GM19328 (cell line): ENCODE measurements around the gene DNAI2.
"Not testable (repeated sequence)": the region's sequence is repeated elsewhere in the genome, so short reads cannot be mapped to it uniquely, and the experiment has no call there.

Source experiments
- ATAC-seq: cut with Tn5 transposase; IDR thresholded peaks from one replicate; pipeline ENCODE4 v1.9.1; 2021; ENCODE audit warnings: mild to moderate bottlenecking, moderate library complexity; ENCODE audit not compliant: unreplicated experiment

DNAI2 gene

DNA sequence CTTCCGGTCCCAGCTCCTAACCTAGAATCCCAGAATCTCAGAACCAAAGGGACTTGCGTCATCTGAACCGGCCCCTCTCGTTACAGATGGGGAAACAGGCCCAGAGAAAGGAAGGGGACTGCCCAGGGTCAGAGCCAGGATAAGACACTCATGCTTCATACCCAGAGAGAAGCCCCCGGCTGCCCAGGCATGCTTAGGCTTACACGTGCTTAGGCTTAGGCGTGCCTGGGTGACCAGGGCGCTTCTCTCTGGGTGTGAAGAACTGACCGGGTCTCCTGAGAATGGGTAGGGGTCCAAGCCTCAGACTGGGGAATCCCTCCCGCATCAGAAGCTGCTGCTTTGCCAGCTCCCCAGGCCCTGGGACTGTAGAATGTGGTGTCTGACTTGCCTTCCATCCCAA is 29.9 kb upstream of the DNAI2 start:
- ATAC-seq, result no peak

DNA sequence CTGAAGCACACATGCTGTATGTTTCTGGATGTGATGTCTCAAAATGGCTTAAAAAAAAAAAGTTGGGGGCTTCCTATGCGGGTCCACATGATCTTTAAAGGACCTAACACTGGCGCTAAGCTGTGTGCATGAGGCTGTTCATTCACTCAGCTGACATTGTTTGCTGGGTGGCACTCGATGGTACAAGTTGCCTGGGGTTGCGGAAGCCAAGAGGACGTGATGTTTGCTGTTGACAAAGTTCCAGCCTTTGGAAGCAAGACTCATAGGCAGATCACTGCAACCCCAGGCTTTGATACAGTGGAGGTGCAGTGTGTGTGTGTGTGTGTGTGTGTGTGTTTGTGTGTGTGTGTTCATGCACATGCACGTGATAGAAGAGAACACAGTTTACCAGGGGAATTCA is 29.5 kb upstream of the DNAI2 start:
- ATAC-seq, result no peak

DNA sequence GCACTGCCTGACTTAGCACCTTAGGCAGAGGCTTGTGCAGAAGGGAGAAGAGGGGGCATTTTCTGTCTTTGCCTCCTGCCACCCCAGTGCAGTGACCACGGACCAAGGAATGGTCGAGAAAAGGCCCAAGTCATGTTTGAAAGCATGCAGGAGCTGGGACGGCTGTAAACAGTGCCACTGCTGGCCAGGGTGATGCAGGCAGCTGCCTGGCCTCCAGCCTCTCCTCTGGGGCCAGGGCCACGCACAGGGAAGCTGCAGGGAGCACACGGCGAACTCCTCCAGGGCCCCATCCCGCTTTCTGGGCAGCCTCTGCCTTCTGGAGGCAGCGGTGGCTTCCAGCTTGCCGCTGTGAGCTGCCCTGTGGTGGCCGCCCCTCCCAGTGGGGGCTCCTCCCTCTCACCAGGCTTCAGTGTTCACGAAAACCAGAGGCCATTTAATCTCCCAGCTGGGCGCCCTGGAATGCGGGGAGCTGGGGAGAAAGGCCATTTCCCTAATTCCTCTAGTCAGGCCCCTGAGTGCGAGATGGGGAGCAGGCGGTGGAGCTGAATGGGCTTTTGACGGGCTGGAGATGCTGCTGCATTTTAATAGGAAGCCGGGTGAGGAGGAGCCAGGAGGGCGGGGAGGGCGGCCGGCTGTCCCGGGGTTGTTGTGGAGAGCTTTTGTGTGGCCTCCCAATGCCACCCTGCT is 28.7 kb upstream of the DNAI2 start:
- no peak for ATAC-seq

DNA sequence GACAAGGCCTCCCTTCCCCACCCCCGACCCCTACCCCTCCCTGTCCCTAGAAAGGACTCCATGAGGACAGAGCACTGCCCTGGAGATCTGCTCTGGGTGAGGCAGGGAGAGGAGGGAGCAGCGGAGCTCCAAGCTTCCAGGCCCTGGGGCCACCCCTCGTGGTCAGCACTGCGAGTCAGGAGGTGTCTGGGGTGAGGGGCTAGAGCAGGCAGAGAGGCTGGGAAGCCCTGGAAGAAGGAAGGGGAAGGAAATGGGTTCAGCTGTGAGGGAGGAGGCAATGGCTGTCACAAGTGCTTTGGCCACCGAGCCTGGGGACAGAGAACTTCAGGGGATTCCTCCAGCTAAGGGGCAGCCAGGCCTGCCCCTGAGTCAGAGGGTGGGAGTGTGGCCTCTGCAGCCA is 28.2 kb upstream of the DNAI2 start:
- ATAC-seq, result no peak

DNA sequence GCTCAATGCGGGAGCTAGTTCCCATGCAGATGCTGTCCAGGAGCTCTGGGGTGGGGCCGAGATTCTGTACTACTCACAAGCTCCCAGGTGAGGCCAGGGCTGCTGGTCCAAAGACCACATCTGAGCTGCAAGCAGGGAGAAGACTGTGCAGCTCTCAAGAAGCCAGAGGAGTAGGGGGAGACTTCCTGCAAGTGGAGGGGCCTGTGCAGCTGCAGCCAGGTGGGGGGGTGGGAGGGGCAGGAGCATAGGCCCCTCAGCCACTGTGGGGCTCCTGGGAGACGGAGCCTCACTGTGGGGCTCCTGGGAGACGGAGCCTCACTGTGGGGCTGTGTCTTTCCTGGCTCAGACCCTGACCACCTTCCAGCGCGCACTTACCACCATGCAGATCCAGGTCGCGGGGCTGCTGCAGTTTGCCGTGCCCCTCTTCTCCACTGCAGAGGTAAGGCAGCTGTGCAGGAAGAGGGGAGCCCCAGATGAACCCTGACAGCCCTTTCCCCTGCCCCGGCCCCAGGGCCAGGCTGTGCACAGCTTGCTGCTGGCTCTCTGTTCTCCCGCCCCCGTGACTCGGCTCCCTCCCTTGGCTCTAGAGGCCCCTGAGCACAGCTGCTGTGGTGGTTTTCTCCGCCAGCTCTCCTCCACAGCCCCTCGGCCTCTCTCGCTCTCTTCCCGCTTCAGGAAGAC is 24.3 kb upstream of the DNAI2 start:
- no peak for ATAC-seq

DNA sequence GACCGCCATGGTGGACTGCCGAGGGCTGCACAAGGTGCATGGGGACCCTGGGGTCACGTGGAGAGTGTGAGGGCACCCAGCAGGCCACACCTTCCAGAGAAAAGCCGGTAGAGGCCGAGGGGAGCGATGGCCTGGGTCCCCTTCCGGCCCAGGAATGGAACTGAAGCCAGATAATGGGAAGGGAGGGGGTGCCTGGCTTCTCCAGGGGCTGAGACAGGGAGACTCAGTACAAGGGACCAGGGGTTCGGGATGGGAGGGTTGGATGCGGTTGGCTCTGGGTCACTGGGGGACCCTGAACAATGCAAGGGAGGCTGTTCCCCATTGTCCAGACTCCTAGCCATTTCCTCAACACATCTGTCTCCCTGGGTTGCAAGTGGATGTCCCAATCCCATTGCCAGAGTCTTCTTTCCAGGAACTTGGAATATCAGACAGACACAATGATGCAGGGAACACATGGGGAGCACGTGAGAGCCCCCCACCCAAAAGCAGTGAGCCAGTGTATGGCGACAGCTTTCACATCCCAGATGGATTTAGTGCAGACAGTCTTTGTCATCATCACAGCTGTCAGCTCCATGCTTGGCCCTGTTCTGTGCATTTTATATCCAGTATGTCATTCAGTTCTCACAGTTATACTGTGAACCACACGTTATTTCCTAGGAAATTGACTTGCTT is 23.6 kb upstream of the DNAI2 start:
- ATAC-seq, result no peak

DNA sequence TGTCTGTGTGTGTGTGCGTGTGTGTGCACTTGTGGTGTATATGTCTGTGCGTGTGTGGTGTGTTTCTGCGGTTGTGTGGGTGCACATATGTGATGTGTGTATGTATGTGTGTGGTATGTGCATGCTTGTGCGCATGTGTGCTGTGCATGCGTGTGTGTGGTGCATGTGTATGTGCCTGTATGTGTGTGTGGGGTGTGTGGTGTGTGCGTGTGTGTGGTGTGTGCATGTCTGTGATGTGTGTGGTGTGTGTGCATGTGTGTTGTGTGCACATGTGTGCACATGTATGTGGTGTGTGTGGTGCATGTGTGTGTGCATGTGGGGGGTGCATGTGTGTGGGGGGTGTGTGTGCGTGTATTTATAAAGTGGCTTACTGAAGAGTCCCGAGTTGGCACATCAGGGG is 23.0 kb upstream of the DNAI2 start:
- no peak for ATAC-seq

DNA sequence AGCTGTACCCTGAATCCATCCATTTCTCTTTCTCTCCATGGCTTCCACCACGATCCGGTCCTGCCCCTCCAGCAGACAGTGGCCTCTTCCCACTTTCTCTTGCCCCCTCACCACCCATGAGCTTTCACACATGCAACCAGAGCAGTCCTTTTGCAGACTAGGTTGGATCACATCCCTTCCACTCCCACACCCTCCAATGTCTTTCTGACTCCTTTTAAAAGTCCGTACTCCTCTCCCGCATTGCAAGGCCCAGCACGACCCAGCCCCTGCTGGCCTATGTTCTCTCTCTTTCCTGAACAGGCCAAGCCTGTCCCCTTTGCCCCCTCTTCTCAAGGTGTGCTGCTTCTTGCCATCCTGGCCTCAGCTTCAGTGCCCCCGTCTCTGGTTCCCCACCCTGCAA is 22.5 kb upstream of the DNAI2 start:
- ATAC-seq, result no peak

DNA sequence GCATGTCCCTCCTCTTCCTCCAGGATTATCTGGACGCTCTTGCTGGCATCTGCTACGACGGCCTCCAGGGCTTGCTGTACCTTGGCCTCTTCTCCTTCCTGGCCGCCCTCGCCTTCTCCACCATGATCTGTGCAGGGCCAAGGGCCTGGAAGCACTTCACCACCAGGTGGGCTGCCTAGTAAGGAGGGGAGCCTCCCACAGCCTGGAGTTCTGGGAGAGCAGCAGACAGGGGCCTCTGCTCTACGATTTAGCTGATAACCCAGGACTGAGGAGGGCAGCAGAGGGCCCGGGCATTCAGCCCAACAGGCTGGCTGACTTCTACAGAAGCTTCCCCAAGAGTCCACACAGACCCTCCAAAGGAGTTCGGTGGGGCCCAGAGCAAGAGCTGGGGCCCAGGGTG is 21.8 kb upstream of the DNAI2 start:
- no peak for ATAC-seq

DNA sequence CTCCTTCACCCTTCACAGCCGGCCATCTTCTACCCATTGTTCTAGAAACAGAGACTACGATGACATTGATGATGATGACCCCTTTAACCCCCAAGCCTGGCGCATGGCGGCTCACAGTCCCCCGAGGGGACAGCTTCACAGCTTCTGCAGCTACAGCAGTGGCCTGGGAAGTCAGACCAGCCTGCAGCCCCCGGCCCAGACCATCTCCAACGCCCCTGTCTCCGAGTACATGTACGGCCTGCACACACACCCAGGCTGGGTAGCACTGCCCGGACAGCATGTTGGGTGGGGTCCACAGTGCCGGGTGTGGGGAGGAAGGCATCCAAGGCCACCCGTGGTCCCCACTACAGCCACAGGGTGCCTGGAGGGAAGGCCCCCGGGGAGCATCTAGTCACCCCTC is 21.0 kb upstream of the DNAI2 start:
- ATAC-seq, result no peak

DNA sequence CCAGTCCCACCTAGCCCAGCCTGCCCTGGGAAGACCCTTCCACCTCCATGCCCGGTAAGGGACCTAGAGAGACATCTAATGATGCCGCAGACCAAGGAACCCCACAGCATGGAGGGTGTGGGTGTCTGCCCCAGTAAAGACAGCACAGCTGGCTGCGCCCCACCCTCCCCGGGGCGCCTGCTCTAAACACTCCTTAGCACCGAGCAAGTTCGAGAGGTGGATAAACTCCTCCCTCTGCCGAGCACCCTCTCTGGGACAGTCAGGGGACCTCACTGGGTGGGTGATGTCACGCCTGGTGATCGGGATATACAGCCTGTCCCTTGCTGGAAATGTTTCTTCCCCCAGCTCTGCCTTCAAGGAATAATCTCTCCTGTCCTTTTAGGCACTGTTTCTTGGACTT is 16.7 kb upstream of the DNAI2 start:
- no peak for ATAC-seq

DNA sequence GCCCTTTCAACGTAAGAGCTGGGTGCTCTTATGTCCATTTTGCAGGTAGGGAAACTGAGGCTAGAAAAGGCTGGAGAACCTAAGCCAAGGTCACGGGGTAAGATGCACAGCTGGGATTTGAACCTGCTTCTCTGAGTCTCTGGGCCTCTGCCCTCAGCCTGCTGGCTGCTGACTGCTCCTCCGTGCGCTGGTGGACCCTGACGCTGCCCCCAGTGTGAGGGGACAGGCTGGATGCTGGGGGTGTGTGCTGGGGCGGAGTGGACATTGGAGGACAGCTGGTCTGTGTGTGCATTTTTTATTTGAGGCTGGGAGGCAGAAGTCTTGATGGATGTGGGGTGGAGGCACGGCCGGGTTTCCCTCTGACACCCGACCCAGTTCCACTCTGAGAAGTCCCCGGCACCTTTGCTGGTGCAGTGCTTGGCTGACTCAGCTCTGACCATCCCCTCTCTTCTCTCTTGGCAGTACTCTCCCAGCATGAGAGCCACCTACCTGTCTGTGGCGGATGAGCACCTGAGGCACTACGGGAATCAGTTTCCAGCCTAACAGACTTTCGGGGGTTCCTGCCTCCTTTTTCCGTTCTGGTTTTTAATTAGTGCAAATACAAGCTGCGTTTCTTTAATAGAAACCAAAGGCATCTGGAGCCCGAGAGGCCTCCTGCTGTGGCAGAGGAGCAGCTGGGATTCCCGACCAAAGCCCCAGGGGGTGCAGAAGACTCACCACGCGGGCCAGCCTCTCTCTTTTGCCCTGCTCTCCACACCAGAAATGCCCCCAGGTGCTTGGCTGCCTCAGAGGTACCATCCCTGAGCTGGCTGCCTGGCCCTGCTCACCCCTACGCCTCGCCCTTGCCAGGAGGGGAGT is 14.1 kb upstream of the DNAI2 start:
- no peak for ATAC-seq

DNA sequence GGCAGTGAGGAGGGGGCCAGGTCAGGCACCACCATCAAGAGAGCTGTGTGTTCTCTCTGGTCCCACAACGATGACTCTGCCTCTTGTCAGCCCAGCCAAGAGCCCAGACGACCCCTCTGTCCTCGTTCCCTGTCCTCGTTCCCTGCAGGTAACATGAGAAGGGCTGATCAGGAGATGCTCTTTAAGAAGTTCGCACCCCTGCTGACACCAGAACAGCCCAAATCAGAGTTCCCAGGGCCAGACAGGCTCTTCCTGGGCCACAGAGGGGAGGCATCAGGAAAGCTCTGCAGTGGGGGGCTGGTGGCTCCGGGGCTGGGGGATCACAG is 13.5 kb upstream of the DNAI2 start:
- no peak for ATAC-seq

DNA sequence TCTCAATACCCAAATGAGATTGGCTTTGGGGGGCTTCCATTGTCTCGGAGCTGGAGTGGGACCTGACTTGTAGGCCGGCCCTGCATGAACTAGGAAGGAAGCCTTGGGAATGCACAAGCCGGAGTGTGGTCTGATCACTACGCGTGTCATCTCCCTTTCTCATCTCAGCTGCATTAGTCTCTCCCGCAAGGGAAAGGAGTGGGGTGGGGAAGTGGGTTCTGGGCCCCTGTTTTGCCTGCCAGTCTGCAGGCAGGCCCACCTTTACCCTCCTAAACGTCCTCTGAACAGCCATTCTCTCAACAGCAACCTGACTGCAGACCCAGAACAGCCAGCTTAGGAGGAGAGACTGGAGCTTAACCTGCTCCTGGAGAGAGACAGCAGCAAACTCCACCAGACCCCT is 11.4 kb upstream of the DNAI2 start:
- no peak for ATAC-seq

DNA sequence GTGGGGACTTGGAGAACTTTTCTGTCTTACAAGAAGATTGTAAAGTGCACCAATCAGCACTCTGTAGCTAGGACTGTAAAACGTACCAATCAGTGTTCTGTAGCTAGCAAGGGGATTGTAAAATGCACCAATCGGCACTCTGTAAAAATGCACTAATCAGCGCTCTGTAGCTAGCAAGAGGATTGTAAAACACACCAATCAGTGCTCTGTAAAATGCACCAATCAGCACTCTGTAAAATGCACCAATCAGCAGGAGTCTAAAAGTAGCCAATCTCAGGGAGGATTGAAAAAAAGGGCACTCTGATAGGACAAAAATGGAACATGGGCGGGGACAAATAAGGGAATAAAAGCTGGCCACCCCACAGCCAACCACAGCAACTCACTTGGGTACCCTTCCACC is 7.0 kb upstream of the DNAI2 start:
- ATAC-seq, result not testable (repeated sequence)

DNA sequence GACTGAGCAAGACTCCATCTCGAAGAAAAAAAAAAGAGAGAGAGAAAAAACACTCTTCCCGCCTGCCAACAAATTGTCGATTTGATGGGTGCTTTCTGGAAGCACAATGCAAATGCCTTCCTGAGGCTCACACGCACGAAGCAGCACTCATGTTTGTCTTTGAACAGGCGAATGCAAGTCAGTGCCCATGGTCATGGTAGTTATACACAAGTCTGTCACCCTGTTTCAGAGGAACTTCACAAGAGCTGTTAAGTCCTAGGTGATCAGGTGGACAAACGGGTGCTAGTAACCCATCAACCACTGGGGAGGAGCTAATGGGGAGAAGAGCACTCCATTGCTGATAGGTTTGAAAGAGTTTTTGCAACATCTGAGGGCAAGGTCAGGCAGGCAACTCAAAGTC is 6.5 kb upstream of the DNAI2 start:
- no peak for ATAC-seq

DNA sequence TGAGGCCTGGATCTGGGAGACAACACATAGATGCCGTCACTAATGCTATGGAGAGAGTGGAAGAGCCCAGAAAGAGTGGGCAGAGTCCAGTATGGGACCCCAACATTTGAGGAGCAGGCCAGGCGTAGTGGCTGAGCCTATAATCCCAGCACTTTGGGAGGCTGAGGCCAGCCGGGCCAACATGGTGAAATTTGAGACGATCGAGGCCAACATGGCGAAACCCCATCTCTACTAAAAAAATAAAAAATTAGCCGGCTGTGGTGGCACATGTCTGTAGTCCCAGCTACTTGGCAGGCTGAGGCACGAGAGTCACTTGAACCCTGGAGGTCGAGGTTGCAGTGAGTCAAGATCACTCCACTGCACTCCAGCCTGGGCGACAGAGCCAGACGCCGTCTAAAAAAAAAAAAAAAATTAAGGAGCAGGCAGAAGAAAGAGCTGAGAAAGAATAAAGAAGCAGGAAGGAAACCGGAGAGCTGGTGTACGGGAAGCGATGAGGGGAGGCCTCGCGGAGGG is 6.0 kb upstream of the DNAI2 start:
- no peak for ATAC-seq

DNA sequence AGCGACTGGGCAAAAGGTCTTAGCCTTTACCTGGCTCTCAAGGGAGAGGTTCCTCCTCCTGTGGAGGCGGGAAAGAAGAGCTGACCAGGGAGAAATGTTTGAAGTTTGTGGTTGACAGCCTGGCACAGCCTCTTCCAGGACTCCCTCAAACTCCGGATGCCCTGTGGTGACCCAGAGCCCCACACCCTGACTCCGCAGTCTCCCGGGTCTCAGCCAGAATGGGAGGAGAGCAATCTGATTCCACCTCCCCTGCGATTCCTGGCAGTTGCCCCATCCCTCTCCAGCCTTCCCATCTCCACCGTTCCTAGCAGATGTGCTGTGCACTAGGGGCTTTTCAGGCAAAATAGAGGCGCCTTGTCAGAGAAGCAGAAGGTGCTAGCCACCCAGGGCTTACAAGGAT is 5.5 kb upstream of the DNAI2 start:
- ATAC-seq, result no peak

DNA sequence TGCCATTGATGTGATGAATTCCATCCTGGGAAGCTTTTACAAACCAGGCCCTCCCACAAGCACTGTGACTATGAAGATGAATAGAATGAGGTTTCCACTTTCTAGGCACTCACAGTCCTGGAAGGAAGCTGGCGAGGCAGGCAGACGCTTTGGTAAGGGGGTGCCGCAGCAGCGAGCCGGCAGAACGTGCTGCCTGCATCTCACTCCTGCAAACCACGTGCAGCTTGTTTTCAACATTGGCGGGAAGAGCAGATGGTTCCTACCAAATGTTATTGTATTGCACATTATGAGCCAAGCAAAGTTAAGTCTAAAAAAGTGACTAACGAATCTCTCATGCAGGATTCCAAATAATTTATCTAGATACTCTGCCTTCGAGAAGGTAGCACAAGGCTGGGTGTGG is 3.7 kb upstream of the DNAI2 start:
- ATAC-seq, result no peak

DNA sequence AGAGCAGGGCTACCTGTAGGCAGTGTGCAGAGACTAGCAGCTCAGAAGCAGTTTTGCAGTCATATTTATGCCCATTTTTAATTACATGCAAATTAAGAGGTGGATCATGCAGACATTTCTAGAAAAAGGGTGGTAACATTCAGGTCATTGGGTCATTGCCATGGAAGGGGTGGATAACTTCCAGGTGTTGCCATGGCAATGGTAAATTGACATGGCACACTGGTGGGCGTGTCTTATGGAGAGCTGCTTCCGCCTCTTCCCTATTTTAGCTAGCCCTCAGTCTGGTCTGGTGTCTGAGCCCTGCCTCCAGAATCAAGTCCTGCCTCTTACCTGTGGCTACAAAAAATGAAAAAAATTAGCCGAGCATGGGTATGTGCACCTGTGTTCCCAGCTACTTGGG is 2.8 kb upstream of the DNAI2 start:
- no peak for ATAC-seq

DNA sequence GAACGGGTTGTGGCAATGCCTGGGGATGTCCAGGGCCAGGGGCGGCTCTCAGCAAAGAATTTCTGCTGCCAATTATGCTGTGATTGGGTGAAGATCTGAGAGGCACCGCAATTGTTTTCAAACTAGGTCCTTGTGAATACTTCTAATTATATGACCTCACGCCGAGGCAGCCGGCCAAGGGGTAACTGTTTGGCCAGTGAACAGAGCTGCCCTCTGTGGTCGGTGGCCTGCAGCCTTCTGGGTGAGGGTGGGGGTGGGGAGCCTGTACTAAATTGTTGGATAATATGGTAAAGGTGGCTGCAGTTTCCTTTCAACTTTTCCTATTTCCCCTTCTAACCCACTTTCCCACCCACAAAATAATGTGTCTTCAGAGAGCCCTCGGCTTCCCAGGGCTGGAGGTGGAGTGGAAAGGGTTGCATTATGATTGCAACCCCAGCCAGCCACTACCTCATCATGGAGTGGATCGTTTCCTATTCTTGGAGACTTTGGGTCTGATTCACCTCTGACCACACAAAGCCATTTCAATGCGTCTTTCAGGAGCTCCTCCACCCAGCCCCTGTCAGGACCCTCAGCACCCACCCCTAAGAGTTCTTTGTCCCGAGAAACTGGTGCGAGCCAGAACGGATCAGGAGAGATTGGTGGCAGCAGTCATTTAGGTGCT is 2.0 kb upstream of the DNAI2 start:
- no peak for ATAC-seq
